MCF 10A (cell line): ENCODE results near the gene RNASEH2B. TPM values are rescaled to one million over a fixed set of nuclear protein-coding genes. Genes with fewer than 3 reads are reported as not detected.

Source experiments
- BruUV-seq: library from RNA; stranded (reverse); fragments of 400-500 nt; replicated peaks from 2 replicates; lab custom pipeline; 2021; lab: Mats Ljungman, UMichigan
- CTCF ChIA-PET: fragments of 300-600 bp; sonication (Branson Sonifier 250); formaldehyde crosslinking; extraction: SDS; loops from one replicate; lab custom pipeline; 2021; ENCODE audit warnings: antibody characterized with exemption, inconsistent platforms; lab: Yijun Ruan, JAX
- POLR2A ChIA-PET: fragments of 300-600, 350-650 bp; sonication (Branson Sonifier 250); formaldehyde crosslinking; extraction: SDS; loops from one replicate; lab custom pipeline; 2020; ENCODE audit warnings: antibody characterized with exemption, inconsistent platforms; lab: Yijun Ruan, JAX
- DNase-seq: peaks from one replicate; pipeline ENCODE4 v3.0.0-alpha.2; 2018; ENCODE audit not compliant: unreplicated experiment
- H3K27ac Mint-ChIP-seq: one replicate; pipeline ENCODE4 v1.8.0; 2022; ENCODE audit warnings: mild to moderate bottlenecking, low read depth, mixed read lengths; ENCODE audit not compliant: unreplicated experiment
- H3K27me3 Mint-ChIP-seq: one replicate; pipeline ENCODE4 v1.8.0; 2022; ENCODE audit warnings: mixed read lengths; ENCODE audit not compliant: insufficient read depth, unreplicated experiment
- H3K36me3 Mint-ChIP-seq: one replicate; pipeline ENCODE4 v1.8.0; 2022; ENCODE audit warnings: mild to moderate bottlenecking, moderate library complexity, mixed read lengths; ENCODE audit not compliant: insufficient read depth, unreplicated experiment
- H3K4me1 Mint-ChIP-seq: one replicate; pipeline ENCODE4 v1.8.0; 2022; ENCODE audit warnings: mixed read lengths; ENCODE audit not compliant: insufficient read depth, unreplicated experiment
- H3K4me3 Mint-ChIP-seq: one replicate; pipeline ENCODE4 v1.8.0; 2022; ENCODE audit warnings: mild to moderate bottlenecking, moderate library complexity, mixed read lengths; ENCODE audit not compliant: unreplicated experiment
- H3K9me3 Mint-ChIP-seq: one replicate; pipeline ENCODE4 v1.8.0; 2022; ENCODE audit warnings: mixed read lengths; ENCODE audit not compliant: unreplicated experiment
- intact Hi-C: fragments of 100-400 bp; cut with micrococcal nuclease; formaldehyde crosslinking; loops from 2 replicates; pipeline ENCODE4 v1.14.1; 2022
- total RNA-seq: library from RNA; stranded (reverse); gene quantifications from 2 replicates; pipeline ENCODE4 v1.2.3, GENCODE V29; 2022
- TF ChIP-seq, protein P1 (sequence below): fragments of 200-600 bp; IDR thresholded peaks from one replicate; pipeline ENCODE4 v1.8.0; 2022; ENCODE audit warnings: antibody characterized with exemption, mild to moderate bottlenecking; ENCODE audit not compliant: unreplicated experiment

Gene RNASEH2B
- total RNA-seq, 1 experiment from 2014 or later, result 53.3 TPM

DNA sequence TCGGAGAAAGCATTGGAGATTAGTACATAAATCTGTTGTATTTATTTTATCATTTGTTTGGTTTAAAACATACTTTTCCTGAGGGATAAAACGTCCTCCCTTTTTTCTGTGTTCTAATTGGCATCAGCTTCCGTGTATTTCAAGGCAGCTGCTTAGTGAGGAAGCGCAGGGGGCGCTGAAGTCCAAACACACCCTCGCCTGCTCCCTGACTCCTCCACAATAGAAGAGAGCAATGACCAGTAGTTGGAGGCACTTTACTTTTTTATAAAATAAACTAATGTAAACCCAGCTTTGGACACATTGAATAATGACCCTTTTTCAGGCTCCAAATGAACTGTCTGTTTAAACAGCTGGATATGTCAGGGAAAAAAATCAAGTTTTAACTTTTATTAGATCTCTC, 79.9 kb downstream of the RNASEH2B start:
- POLR2A ChIA-PET, result interaction anchor here (1.5 kb wide), 1 partner anchor 17 kb away, joined by 5 read pairs; no protein-coding TSS in a partner anchor
- H3K27me3 Mint-ChIP-seq, result no peaks in the 10 kb centered on the region
- H3K36me3 Mint-ChIP-seq, result no peaks in the 10 kb centered on the region
- CTCF ChIA-PET, result interaction anchor here (0.9 to 1.9 kb wide), 2 partner anchors 16 to 1013 kb away, joined by 3 to 4 read pairs; no protein-coding TSS in a partner anchor
- H3K4me3 Mint-ChIP-seq, result no peak overlapping the region
- no peaks in the 10 kb centered on the region for H3K4me1 Mint-ChIP-seq
- H3K27ac Mint-ChIP-seq, result no peak overlapping the region
- no TSS peak for BruUV-seq
- TF ChIP-seq, protein P1, sequence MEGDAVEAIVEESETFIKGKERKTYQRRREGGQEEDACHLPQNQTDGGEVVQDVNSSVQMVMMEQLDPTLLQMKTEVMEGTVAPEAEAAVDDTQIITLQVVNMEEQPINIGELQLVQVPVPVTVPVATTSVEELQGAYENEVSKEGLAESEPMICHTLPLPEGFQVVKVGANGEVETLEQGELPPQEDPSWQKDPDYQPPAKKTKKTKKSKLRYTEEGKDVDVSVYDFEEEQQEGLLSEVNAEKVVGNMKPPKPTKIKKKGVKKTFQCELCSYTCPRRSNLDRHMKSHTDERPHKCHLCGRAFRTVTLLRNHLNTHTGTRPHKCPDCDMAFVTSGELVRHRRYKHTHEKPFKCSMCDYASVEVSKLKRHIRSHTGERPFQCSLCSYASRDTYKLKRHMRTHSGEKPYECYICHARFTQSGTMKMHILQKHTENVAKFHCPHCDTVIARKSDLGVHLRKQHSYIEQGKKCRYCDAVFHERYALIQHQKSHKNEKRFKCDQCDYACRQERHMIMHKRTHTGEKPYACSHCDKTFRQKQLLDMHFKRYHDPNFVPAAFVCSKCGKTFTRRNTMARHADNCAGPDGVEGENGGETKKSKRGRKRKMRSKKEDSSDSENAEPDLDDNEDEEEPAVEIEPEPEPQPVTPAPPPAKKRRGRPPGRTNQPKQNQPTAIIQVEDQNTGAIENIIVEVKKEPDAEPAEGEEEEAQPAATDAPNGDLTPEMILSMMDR, result no peak
- peaks cover 8% of the 10 kb centered on the region for H3K9me3 Mint-ChIP-seq
- DNase-seq, result no peak
- intact Hi-C loops, result no loop called here

DNA sequence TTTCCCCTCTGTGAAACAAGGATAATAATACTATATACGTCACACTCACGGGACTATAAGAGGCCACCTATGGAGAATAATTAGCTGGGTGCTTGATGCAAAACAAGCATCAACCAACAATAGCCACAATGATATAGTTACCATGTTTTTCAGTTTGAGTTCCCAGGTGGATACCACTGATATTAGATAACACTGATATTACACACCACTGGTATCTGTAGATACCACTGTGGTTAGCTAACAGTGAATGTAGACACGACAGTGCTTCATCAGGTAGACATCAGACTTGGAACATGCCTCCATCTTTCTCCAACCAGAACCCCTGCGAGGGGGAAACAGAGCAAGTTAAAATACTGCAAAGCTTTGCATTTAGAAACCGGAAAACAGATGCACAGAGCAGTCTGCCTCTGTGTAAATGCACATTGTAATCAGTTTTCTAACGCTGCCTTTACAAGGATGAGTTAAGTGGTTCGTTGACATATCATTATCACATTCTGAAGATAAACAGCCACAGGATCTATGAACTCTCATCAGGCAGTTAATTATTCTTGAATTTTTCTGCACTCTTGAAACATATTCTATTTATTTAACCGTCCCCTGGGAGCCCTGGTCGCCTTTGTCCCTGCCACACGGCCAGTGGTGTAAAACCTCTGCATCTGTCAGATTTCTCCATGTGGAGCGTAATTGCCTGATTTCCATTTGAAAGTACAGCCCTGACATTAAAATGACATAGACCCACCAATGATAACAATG, 80.7 kb downstream of the RNASEH2B start:
- ChIA-PET CTCF (interaction anchor here (0.9 kb wide), 1 partner anchor 1014 kb away, joined by 3 read pairs; no protein-coding TSS in a partner anchor), POLR2A (interaction anchor here (1.5 kb wide), 1 partner anchor 16 kb away, joined by 5 read pairs; no protein-coding TSS in a partner anchor)
- Mint-ChIP-seq H3K27ac (no peak overlapping the region), H3K9me3 (peaks cover 8% of the 10 kb centered on the region), H3K27me3 (no peaks in the 10 kb centered on the region), H3K36me3 (no peaks in the 10 kb centered on the region), H3K4me3 (no peak overlapping the region), H3K4me1 (no peaks in the 10 kb centered on the region)
- no TSS peak for BruUV-seq
- no peak for DNase-seq
- TF ChIP-seq, protein P1, result no peak
- intact Hi-C loops, result no loop called here

DNA sequence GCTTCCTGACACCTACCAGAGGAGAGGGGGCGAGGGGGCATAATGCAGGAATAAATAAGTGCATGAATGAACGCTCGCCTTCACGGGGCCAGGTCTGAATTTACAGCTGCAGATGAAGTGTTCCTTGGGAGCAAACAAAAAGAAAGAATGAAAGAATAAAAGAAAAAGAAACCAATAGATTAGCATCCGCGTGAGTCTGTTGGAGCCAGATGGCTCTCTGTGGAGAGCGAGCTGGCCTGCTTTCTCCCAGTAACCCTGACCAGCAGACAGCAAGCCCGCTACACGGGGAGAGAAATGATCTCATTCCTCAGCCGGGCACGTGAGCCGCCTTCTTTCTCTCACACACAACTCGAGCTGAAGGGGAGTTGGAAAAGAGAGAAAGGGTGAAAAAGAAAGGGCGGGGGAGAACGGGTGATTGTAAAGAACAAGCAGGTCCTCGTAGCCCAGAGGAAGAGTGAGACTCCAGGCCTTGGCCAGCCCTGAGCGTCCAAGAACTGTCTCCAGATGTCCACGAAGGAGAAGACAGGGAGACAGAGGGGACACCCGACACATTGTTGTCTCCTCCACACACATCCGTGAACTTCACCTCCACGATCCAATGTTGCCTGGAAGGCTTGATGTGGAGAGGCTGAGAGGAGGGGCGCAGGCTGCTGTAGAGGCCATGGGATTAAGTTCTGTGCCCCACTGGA, 81.4 kb downstream of the RNASEH2B start:
- TF ChIP-seq, protein P1, result no peak
- H3K9me3 Mint-ChIP-seq, result peaks cover 8% of the 10 kb centered on the region
- POLR2A ChIA-PET, result no interaction called here
- no peak overlapping the region for H3K27ac Mint-ChIP-seq
- CTCF ChIA-PET, result interaction anchor here (1.5 kb wide), 1 partner anchor 20 kb away, joined by 4 read pairs; no protein-coding TSS in a partner anchor
- H3K4me1 Mint-ChIP-seq, result no peaks in the 10 kb centered on the region
- DNase-seq, result no peak
- BruUV-seq, result no TSS peak
- H3K27me3 Mint-ChIP-seq, result no peaks in the 10 kb centered on the region
- no peaks in the 10 kb centered on the region for H3K36me3 Mint-ChIP-seq
- no peak overlapping the region for H3K4me3 Mint-ChIP-seq
- intact Hi-C loops, result no loop called here
